SK-N-SH (cell line): ENCODE results near the gene SLC2A9. TPM values are rescaled to one million over a fixed set of nuclear protein-coding genes. Genes with fewer than 3 reads are reported as not detected.

ENCODE experiments used
- CTCF ChIA-PET: fragments of 300-600, 350-600 bp; formaldehyde crosslinking; extraction: SDS; loops from one replicate; lab custom pipeline; 2021; lab: Yijun Ruan, JAX
- POLR2A ChIA-PET: fragments of 350-600 bp; sonication (Branson Sonifier 250); formaldehyde crosslinking; extraction: SDS; loops from one replicate; lab custom pipeline; 2020; ENCODE audit warnings: antibody characterized with exemption, inconsistent platforms; lab: Yijun Ruan, JAX
- DNase-seq: peaks from one replicate; pipeline ENCODE4 v3.0.0; 2012
- H2AFZ ChIP-seq: fragments of 200-600 bp; sonication (generic); 2 replicates; pipeline ENCODE4 v1.8.1; 2016; ENCODE audit warnings: antibody characterized with exemption, mild to moderate bottlenecking, low read depth
- H3F3A ChIP-seq: fragments of 200-600 bp; sonication (generic); replicated peaks from 2 replicates; pipeline ENCODE3; 2016; ENCODE audit warnings: antibody characterized with exemption, mild to moderate bottlenecking; ENCODE audit not compliant: insufficient read depth
- H3K27ac ChIP-seq, 2 experiments: fragments of 200-500 bp in 1 of 2; fragments of 200-600 bp in 1 of 2; sonication (Bioruptor generic) in 1 of 2; sonication (generic), shearing (Covaris generic) in 1 of 2; 2 replicates each; pipeline versions ENCODE4 v1.5.1 to v1.6.1; 2014 to 2016; ENCODE audit warnings: low read depth in 2 of 2, inconsistent platforms in 1 of 2, low read length in 1 of 2, mild to moderate bottlenecking in 1 of 2, mixed read lengths in 1 of 2
- H3K27me3 ChIP-seq: fragments of 200-600 bp; sonication (generic), shearing (Covaris generic); 2 replicates; pipeline ENCODE4 v1.6.1; 2016; ENCODE audit warnings: mixed run types; ENCODE audit not compliant: insufficient read depth
- H3K36me3 ChIP-seq, 2 experiments: fragments of 200-500 bp in 1 of 2; fragments of 200-600 bp in 1 of 2; sonication (Bioruptor generic) in 1 of 2; sonication (generic) in 1 of 2; replicated peaks in 1 of 2; 2 replicates each; pipeline versions ENCODE3 to v1.5.1; 2014 to 2016; ENCODE audit warnings: low read length in 1 of 2, mild to moderate bottlenecking in 1 of 2; ENCODE audit not compliant: insufficient read depth in 2 of 2, control insufficient read depth in 1 of 2
- H3K4me1 ChIP-seq, 2 experiments: fragments of 200-500 bp in 1 of 2; fragments of 200-600 bp in 1 of 2; sonication (Bioruptor generic) in 1 of 2; sonication (generic), shearing (Covaris generic) in 1 of 2; 2 replicates each; pipeline versions ENCODE4 v1.5.1 to v1.6.1; 2014 to 2016; ENCODE audit warnings: low read depth in 1 of 2, low read length in 1 of 2, mixed run types in 1 of 2; ENCODE audit not compliant: insufficient read depth in 2 of 2, control insufficient read depth in 1 of 2
- H3K4me2 ChIP-seq: fragments of 200-600 bp; sonication (generic), shearing (Covaris generic); 2 replicates; pipeline ENCODE4 v1.6.1; 2017; ENCODE audit warnings: mixed run types
- H3K4me3 ChIP-seq, 2 experiments: fragments of 200-500 bp in 1 of 2; fragments of 200-600 bp in 1 of 2; sonication (Bioruptor generic) in 1 of 2; sonication (generic), shearing (Covaris generic) in 1 of 2; 2 replicates each; pipeline versions ENCODE4 v1.5.1 to v1.8.1; 2014 to 2016; ENCODE audit warnings: low read depth in 2 of 2, inconsistent platforms in 1 of 2, low read length in 1 of 2, mild to moderate bottlenecking in 1 of 2, mixed read lengths in 1 of 2, moderate library complexity in 1 of 2
- H3K79me2 ChIP-seq: fragments of 200-600 bp; sonication (generic); 2 replicates; pipeline ENCODE4 v1.8.1; 2017; ENCODE audit warnings: mild to moderate bottlenecking; ENCODE audit not compliant: insufficient read depth
- H3K9ac ChIP-seq: fragments of 200-600 bp; sonication (generic); 2 replicates; pipeline ENCODE4 v1.6.1; 2017; ENCODE audit warnings: mixed run types
- H3K9me2 ChIP-seq: fragments of 200-600 bp; sonication (generic); 2 replicates; pipeline ENCODE4 v1.6.1; 2017; ENCODE audit warnings: mixed run types
- H3K9me3 ChIP-seq: fragments of 200-600 bp; sonication (generic); 2 replicates; pipeline ENCODE4 v1.6.1; 2017; ENCODE audit warnings: mixed run types, mild to moderate bottlenecking, moderate library complexity
- H4K20me1 ChIP-seq: fragments of 200-600 bp; sonication (generic); 2 replicates; pipeline ENCODE4 v1.6.1; 2017; ENCODE audit warnings: mild to moderate bottlenecking, mixed run types; ENCODE audit not compliant: insufficient read depth
- CHD2 ChIP-seq: fragments of 150-350 bp; IDR thresholded peaks from 2 replicates; pipeline ENCODE4 v1.6.1; 2018; ENCODE audit warnings: low read length; ENCODE audit not compliant: partially characterized antibody
- CTCF ChIP-seq: fragments of 200-600 bp; sonication (generic); IDR thresholded peaks from 2 replicates; pipeline ENCODE4 v1.6.1; 2017; ENCODE audit warnings: antibody characterized with exemption, mild to moderate bottlenecking, moderate library complexity
- ELF1 ChIP-seq: IDR thresholded peaks from 2 replicates; pipeline ENCODE4 v1.4.0; 2012
- EZH2phosphoT487 ChIP-seq: fragments of 200-600 bp; sonication (generic); IDR thresholded peaks from 2 replicates; pipeline ENCODE4 v1.6.1; 2017; ENCODE audit warnings: low read depth, mixed run types, mild to moderate bottlenecking, antibody characterized with exemption, moderate library complexity, borderline replicate concordance
- FOXJ3 ChIP-seq: sonication (generic); formaldehyde crosslinking; IDR thresholded peaks from 2 replicates; pipeline ENCODE4 v1.5.1; 2020; ENCODE audit warnings: mild to moderate bottlenecking, missing genetic modification reagents
- JUND ChIP-seq: IDR thresholded peaks from 2 replicates; pipeline ENCODE4 v1.4.0; 2012
- MAX ChIP-seq: IDR thresholded peaks from 2 replicates; pipeline ENCODE4 v1.4.0; 2012; ENCODE audit warnings: low read depth
- RCOR1 ChIP-seq: fragments of 150-350 bp; IDR thresholded peaks from 2 replicates; pipeline ENCODE4 v1.6.1; 2017; ENCODE audit warnings: antibody characterized with exemption, low read length
- RXRA ChIP-seq: IDR thresholded peaks from 2 replicates; pipeline ENCODE4 v1.4.0; 2012; ENCODE audit warnings: low read depth, mild to moderate bottlenecking, borderline replicate concordance
- SIN3A ChIP-seq: IDR thresholded peaks from 2 replicates; pipeline ENCODE4 v1.6.1; 2012; ENCODE audit warnings: low read depth, mild to moderate bottlenecking, low read length, moderate library complexity, borderline replicate concordance
- TAF1 ChIP-seq: IDR thresholded peaks from 2 replicates; pipeline ENCODE4 v1.6.1; 2012; ENCODE audit warnings: low read depth, mild to moderate bottlenecking, low read length, moderate library complexity, borderline replicate concordance
- TEAD4 ChIP-seq: IDR thresholded peaks from 2 replicates; pipeline ENCODE4 v1.4.0; 2012; ENCODE audit warnings: mild to moderate bottlenecking, borderline replicate concordance; ENCODE audit not compliant: insufficient read depth
- USF1 ChIP-seq: IDR thresholded peaks from 2 replicates; pipeline ENCODE4 v1.4.0; 2012; ENCODE audit warnings: low read depth, borderline replicate concordance
- USF2 ChIP-seq: fragments of 150-350 bp; IDR thresholded peaks from 2 replicates; pipeline ENCODE4 v1.6.1; 2017; ENCODE audit warnings: antibody characterized with exemption, low read length, low read depth, borderline replicate concordance
- YY1 ChIP-seq: IDR thresholded peaks from 2 replicates; pipeline ENCODE4 v1.4.0; 2012; ENCODE audit warnings: low read depth, mild to moderate bottlenecking
- ZBTB33 ChIP-seq: IDR thresholded peaks from 2 replicates; pipeline ENCODE4 v1.4.0; 2012; ENCODE audit warnings: low read depth, borderline replicate concordance
- WGBS: methylation state at CpG from one replicate; pipeline ENCODE4 v1.1.6; 2017; ENCODE audit warnings: low lambda C conversion rate; 5-methylcytosine and 5-hydroxymethylcytosine counted together
- polyA plus RNA-seq, 3 experiments: library from polyadenylated mRNA; depleted of rRNA; stranded (reverse); fragments of >200 nt; gene quantifications; 2 replicates each; pipeline ENCODE4 v1.2.3, GENCODE V29; 2012
- TF ChIP-seq, protein P1 (sequence below): fragments of 150-350 bp; IDR thresholded peaks from 2 replicates; pipeline ENCODE4 v1.6.1; 2016; ENCODE audit warnings: mild to moderate bottlenecking, low read depth, low read length

Gene SLC2A9
- polyA plus RNA-seq, 1 of the 3 experiments (the other 2 are of a cell fraction) = not detected

DNA sequence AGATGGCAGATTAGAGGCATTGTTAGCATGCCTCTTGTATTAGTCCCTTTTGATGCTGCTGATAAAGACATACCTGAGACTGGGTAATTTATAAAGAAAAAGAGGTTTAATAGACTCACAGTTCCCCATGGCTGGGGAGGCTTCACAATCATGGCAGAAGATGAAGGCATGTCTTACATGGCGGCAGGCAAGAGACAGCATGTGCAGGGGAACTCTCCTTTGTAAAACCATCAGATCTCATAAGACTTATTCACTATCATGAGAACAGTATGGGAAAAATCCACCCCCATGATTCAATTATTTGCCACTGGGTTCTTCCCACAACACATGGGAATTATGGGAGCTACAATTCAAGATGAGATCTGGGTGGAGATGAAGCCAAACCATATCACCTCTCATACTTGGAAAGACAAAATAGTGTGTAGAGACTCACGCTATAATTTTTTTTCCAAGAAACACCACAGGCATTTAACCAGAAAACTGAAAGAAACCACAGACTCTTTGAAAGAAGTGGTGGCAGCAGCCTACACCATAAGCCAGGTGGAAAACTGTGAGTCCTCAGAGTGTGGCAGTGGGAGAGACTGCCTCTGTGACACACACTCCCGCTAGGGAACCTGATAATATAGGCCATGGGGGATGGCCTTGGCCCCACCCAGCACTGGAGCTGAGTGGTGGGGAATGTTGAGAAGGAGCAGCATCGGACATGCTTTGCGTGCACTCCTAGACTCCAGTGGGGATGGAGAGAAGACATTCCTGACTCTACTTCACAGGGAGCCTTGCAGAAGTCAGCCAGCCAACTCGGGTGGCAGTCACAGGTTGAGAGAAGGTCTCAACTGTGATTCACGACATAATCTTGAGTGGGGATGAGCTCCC, 51.5 kb downstream of the SLC2A9 start:
- H4K20me1 ChIP-seq = no peaks in the 10 kb centered on the region
- no peaks in the 10 kb centered on the region for H3K4me1 ChIP-seq
- 43% methylated on average over 7 of the region's 7 CpGs for WGBS
- no peak overlapping the region for H3K4me3 ChIP-seq
- no peak overlapping the region for H3K27ac ChIP-seq
- no peaks in the 10 kb centered on the region for H3F3A ChIP-seq
- H3K9me3 ChIP-seq = peaks cover 8% of the 10 kb centered on the region; the same call in 1 of the 2 replicates
- no peak overlapping the region for H3K4me2 ChIP-seq
- ChIA-PET POLR2A (no interaction called here), CTCF (interaction anchor here (1.2 kb wide), 1 partner anchor 46 kb away, joined by 3 read pairs; no protein-coding TSS in a partner anchor)
- H3K9ac ChIP-seq = no peak overlapping the region
- H3K79me2 ChIP-seq = no peaks in the 10 kb centered on the region
- no peak for TF ChIP-seq JUND
- no peak for TF ChIP-seq USF2
- TF ChIP-seq, protein P1, sequence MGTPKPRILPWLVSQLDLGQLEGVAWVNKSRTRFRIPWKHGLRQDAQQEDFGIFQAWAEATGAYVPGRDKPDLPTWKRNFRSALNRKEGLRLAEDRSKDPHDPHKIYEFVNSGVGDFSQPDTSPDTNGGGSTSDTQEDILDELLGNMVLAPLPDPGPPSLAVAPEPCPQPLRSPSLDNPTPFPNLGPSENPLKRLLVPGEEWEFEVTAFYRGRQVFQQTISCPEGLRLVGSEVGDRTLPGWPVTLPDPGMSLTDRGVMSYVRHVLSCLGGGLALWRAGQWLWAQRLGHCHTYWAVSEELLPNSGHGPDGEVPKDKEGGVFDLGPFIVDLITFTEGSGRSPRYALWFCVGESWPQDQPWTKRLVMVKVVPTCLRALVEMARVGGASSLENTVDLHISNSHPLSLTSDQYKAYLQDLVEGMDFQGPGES = no peak
- no peak for TF ChIP-seq CTCF
- TF ChIP-seq USF1 = no peak
- no peak for TF ChIP-seq TEAD4
- TF ChIP-seq RCOR1 = no peak
- TF ChIP-seq SIN3A = no peak
- no peak for TF ChIP-seq TAF1
- no peak for TF ChIP-seq MAX
- no peak for TF ChIP-seq EZH2phosphoT487
- no peak for TF ChIP-seq ELF1
- no peak for TF ChIP-seq FOXJ3 (CRISPR knock-in tag)
- no peak for TF ChIP-seq RXRA
- TF ChIP-seq YY1 = no peak
- TF ChIP-seq CHD2 = no peak
- TF ChIP-seq ZBTB33 = no peak
- no peak overlapping the region for H2AFZ ChIP-seq
- DNase-seq = no peak
- no peaks in the 10 kb centered on the region for H3K27me3 ChIP-seq
- H3K36me3 ChIP-seq = no peaks in the 10 kb centered on the region
- peaks cover 4% of the 10 kb centered on the region; the same call in 1 of the 2 replicates for H3K9me2 ChIP-seq
